Activated CD8-positive, alpha-beta memory T cell treated with anti-CD3 and anti-CD28 coated beads, Interleukin-2, amount 50 U/mL, for 48 hours (primary cell): Measurements from ENCODE around the gene XCR1.
"Not testable (repeated sequence)": the region's sequence is repeated elsewhere in the genome, so short reads cannot be mapped to it uniquely, and the experiment has no call there.

Experiments used
- DNase-seq: peaks from one replicate; pipeline ENCODE4 v3.0.0-alpha.2; 2020

XCR1 gene

DNA sequence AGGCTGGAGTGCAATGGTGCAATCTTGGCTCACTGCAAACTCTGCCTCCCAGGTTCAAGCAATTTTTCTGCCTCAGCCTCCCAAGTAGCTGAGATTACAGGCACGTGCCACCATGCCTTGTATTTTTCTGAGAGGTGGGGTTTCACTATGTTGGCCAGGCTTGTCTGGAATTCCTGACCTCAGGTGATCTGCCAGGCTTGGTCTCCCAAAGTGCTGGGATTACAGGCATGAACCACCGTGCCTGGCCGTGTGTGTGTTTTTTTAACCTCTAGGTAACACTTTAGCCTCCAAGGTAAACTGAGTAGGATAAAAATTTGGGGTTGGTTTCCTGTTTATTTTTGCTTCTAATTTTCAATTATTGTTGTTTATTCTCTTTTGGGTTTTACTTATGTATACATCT lies 10.8 kb upstream of the XCR1 start:
- not testable (repeated sequence) for DNase-seq

DNA sequence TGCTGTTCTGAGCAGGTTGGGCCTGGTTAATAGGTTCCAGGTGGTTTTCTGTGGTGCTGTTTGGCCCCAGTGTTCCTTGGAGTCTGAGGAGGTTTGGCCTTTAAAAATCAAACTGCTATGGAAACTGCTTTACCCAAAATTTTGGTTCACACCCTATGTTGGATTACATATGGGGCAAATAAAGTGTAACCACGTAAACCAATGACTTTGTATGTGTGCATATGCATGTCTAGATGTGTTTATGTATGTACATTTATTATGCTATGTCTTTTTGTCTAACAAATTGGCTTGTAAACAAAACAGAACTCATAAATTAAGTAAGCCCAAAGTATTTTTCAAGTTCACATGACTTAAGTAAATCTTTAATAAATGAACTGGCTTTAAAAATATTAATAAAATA lies 8.9 kb upstream of the XCR1 start:
- DNase-seq: no peak

DNA sequence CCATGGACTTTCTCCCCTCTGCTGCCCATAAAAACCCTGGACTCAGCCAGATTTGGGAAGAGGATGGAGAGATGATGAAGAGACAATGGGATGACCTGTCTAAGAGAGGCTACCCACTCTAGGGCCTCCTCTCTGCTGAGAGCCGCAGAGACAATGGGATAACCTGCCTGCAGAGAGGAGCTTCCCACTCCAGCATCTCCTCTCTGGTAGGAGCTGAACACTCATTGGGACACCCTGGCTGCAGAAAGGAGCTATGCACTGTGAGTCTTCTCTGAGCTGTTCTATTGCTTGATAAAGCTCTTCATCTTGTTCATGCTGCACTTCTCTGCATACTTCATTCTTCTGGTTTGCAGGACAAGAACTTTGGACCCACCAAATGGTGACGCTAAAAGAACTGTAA lies 4.5 kb upstream of the XCR1 start:
- no peak for DNase-seq

DNA sequence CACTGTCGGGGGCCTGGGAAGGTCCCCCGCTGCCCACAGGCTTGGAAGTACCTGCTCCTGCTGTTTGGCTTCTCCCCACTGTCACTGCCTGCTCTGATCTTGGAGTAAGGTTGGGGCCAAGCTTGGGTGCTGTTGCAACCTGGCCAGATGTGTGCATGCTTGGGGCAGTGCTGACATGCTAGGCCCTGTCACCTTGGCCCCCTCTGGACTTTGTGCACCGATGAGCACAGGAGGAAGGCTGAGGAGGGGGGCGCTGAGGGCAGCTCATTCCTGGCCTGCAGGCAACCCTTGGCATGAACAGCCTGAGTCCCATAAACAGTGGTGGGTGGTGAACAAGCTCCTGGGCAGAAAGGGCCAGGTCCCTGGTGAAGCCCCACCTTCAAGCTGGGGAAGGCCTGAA lies 4.0 kb upstream of the XCR1 start:
- no peak for DNase-seq

DNA sequence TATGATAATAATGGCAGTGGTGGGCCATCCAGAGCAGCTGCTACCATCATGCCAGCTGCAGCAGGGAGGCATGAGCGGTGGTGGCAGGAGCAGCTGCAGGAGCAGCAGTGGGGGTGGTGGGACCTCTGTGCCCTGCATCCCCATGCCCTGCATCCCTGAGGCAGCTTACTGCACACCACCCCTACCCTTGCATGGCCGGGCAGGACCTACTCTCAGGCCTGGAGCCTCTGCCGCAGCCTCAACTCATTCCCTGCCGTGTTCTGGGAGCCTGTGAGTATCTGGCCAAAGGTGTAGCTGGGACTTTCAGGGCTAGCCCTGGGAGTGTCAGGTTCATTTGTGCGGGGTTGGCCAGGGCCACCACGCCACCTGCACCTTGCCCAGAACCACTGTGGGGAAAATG lies 3.3 kb upstream of the XCR1 start:
- no peak for DNase-seq

DNA sequence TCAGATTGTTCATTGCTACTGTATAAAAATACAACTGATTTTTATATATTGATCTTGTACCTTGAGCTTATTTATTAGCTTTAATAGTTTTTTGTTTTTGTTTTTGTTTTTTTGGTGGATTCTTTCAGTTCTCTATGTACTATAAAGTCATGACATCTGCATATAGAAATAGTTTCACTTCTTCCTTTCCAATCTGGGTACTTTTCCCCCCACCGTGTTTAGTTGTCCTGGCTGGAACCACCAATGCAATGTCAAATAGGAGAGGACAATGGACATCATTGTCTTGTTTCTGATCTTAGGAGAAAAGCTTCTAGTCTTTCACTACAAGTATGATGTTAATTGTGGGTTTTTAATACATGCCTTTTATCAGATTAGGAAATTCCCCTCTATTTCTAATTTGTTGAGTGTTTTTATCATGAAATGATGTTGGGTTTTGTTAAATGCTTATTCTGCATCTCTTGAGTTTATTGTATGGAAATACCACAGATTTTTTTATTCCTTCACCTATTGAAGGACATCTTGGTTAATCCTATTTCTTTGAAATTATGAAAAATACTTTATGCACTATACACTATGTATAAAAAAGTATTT lies 2.8 kb upstream of the XCR1 start:
- DNase-seq: no peak

DNA sequence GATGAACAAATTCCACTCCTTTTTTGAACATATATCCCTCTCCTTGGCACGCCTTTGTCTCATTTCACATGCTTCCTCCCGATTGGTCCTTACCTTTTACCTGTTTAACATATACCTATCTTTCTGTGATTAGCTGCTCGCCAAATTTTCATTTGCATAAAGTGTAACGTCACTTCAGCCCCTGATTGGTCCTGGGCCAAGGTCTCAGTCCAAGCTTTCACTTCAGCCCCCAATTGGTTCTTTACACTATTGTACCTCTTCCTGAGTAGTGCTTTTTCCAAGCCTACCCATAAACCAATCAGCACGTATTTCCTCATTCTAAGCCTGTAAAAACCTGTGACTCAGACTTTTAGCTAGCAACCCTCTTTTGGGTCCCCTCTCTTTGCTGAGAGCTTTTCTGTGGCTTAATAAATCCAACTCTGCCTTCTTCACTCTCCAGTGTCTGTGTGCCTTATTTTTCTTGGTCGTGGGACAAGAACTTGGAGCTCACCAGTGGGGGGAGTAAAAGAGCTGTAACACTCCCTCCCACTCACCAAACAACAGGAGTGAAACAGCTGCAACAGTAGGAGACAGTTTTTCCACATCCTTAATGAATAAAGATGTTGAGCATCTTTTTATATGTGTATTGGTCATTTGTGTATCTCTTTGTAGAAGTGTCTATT lies 584 bp upstream of the XCR1 start:
- DNase-seq: no peak

DNA sequence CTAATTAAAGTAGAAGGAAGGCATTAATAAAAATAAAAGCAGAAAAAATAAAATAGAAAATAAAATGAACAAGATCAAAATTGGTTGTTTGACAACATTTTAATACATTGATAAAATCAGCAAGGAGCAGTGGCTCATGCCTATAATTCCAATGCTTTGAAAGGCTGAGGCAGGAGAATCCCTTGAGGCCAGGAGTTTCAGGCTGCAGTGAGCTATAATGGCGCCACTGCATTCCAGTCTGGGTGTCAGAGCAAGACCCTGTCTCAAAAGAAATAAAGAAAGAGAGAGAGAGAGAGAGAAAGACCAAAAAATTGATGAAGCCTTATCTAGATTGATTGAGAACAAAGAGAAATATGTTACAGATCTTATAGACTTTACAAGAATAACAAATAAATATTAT lies 2.1 kb downstream of the XCR1 start:
- no peak for DNase-seq

DNA sequence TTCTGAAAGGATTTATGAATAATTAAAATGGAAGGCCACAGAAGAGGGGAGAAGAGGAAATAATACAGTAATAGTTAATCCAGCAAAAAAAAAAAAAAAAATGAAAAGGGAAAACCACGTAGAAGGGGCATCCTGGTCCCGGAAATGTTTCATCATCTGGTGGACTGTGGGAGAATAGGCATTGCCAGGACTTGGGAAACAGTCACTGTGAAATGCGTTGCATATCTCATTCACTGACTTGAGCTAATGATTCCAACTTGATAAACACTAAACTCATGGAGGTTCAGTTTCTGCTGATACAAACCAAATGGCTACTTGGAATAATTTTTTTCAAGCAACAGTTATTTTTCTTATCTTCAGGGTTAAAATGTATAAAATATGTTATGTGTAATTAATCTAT lies 3.2 kb downstream of the XCR1 start:
- no peak for DNase-seq

DNA sequence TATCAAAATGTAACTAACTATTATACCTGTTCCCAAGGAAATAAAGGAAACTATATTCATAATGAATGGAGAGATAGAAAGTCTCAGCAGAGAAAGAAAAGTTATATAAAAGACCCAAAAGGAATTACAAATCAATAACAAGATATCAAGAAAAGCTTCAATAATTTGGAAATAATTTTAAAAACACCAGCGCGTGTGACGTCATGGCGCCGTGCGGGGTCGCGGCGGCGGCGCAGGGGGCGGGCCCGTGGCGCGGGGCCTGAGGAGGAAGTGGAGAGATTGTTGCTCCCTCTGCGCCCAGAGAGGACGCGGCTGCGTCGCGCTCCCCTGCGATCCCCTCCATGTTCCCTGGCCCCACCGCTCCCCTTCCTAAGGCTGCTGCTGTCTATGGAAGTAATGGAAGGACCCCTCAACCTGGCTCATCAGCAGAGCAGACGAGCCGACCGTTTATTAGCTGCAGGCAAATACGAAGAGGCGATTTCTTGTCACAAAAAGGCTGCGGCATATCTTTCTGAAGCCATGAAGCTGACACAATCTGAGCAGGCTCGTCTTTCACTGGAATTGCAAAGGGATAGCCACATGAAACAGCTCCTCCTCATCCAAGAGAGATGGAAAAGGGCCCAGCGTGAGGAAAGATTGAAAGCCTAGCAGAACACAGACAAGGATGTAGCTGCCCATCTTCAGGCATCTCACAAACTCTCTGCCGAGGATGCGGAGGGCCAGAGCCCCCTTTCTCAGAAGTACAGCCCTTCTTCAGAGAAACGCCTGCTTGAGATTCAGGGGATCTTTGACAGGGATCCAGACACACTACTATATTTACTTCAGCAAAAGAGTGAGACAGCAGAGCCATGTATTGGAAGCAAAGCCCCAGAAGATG lies 4.1 kb downstream of the XCR1 start:
- DNase-seq: no peak

DNA sequence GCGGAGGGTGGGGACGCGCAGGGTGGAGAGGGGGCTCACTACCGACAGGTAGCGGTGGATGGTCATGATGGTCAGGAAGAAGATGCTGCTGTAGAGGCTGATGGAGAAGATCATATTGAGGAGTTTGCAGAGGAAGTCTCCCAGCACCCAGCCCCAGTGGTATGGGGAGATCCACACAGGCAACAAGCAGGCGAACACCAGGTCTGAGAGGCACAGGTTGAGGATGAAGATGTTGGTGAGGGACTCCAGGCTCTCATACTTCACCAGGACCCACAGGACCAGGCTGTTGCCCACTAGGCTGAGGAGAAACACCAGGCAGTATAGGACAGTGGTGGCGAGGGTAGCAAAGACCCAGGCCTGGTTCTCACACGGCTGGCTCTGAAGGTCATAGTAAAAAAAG lies 5.8 kb downstream of the XCR1 start:
- no peak for DNase-seq

DNA sequence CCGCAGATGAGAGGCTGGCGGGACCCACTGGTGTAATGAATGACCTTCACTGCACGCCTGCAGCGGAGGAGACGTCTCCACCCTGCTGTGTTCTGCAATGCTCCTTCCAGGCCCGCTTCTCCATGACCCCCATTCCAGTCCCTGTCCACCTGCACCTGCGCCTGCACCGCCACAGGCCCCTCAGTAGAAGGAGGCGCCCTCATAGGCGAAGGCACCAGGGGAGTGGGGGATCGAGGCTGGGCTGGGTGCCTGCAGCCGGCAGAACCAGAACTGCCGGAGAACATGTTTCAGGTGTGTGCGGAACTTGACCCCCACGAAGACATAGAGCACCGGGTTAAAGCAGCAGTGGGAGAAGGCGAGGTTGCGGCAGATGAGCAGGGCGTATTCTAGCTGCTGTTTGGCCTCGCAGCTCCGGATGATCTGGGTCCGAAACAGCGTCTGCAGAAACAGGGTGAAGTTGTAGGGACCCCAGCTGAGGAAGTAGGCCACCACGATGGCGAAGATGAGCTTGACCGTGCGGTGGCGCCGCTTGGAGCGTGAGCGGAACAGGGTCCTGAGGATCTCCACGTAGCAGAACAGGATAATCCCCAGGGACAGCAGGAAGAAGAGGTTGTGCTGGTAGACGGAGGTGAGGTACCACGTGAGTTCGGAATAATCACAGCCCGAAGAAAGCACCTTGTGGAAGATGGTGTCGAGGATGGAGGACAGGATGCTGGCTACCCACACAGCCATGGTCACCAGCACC lies 6.3 kb downstream of the XCR1 start:
- DNase-seq: no peak

DNA sequence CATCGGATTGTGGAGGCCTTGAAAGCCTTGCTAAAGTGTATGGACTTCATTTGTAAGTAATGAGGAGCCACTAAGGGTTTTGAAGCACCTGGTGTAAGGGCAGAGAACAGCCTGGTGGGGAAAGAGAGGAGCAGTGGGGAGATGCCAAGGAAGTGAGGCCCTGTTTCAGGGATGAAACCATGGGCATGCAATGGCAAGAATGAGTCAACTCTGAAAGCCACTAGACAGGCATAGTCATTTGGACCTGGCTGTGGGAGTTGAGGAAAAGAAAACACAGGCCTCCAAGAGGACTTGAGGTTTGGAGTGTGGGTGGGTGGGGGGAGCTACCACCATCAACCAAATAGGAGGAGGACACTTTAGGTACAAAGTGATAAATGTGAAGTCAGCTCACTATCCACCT lies 7.6 kb downstream of the XCR1 start:
- DNase-seq: no peak

DNA sequence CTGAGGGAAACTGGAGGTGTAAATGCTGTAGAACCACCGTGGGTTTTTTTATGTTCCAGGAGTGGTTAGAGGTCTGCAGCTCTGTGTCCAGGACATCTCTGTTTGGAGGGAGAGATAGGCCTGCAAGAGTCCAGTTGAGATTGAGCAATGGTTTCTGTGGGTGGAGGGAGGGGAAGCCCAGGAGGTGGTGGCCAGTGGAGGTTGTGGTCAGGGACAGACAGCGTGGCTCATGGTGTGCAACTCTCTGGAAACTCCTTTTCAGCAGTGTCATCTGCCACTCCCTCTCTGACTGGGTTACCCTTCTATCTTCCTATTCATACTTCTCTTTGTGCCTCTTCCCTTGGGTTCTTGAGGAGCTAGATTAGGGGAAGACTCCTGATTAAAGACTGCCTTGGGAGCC lies 9.6 kb downstream of the XCR1 start:
- DNase-seq: no peak

DNA sequence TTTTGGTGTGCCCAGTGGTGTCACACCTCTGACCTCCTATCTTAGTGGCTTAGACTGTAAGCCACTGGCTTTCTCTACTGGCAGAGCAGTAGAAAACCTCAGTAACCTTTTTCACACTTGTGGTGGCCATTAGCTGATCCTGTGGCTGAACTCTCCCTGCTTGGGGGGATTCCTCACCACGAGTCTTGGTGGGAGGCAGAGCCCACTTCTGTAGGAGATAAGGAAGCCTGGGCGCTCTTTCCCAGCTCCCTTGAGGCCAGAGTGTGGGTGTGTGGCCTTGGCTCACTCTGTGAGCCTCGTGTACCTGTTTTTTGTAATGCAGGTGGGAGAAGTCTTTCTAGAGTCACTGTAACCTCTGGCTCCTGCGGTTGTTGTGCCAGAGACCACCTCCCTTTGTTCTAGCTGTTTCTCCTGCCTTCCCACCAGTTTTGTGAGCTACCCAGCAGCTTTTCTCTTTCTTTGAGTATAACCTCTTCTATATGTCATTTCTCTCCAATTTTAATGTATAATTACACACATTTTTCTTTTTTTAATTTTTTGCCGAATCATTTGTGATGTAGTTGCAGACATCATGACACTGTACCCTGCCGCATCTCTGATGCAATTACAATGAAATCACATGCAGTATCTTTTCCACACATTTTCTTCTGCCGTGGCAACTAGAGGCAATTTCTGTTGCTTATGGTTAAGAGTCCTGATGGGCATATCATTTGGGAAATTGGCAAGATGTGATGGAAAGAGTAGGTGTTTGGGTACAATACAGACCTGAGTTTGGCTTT lies 13.8 kb downstream of the XCR1 start:
- DNase-seq: no peak

DNA sequence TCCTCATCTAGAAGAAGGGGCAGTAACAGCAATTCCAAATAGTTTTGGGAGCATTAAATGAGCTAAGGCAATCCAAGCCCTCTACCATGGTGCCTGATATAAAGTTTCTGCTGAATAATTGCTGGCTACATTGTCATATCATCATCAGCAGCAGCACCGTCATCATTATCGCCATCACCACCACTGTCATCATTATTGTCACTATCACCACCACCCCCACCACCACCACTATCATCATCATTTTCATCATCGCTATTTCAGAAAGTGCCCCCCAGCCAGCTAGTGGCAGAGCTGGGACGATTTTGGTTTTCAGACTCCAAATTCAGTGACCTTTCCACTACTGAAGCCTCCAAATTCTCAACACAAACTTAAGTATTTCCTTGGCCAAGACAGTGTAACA lies 15.0 kb downstream of the XCR1 start:
- no peak for DNase-seq

DNA sequence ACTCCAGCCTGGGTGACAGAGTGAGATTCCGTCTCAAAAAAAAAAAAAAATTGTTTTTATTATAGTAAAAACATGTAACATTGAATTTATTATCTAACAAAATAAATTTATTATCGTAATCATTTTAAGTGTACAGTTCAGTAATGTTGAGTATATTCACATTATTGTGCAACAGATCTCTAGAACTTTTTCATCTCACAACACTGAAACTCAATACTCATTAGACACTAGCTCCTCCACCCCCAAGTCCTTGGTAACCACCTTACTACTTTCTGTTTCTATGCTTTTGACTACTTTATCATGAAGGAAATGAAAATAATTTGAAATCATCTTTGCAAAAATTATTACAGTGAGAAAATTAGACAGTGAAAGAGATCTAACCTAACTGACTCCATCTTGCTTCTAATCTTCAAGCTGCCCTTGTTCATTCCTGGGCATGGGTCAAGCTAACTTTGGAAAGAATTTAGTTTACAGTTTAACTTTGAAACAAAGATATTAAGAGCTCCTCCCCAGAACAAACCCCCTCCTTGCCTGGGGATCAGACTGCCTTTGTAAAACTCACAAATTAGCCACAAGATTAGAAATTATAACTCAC lies 16.7 kb downstream of the XCR1 start:
- DNase-seq: peak; percentile 8

DNA sequence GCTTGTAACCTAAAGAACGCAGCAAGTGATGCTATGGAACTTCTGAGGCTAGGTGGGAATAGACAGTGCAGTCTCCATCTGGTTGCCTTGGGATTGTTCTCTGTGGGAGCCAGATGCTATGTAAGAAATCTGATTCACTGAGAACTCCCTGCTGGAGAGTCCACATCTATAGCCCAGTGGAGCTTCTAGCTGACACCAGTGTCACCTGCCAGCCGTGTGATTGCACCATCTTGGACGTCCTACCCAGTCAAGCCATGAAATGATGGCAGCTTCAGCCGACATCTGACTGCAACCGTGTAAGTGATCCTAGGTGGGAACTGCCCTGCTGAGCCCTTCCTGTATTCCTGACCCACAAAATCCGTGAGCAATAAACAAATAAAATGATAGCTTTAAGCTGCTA lies 19.2 kb downstream of the XCR1 start:
- DNase-seq: peak; percentile 12

DNA sequence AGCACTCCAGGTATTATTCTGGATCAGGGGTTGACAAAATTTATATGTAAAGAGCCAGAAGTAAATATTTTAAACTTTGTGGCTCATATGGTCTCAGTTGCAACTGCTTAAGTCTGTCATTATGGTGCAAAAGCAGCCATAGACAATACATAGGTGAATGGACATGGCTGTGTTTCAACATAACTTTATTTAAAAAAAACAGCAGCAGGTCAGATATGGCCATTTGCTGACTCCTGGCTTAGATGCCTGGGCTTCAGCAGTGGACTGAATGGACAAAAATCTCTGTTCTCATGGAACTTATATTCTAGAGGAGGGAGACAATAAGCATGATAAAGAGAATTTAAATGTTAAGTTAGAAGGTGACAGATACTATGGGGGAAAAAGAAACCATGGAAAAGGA lies 20.0 kb downstream of the XCR1 start:
- DNase-seq: no peak

DNA sequence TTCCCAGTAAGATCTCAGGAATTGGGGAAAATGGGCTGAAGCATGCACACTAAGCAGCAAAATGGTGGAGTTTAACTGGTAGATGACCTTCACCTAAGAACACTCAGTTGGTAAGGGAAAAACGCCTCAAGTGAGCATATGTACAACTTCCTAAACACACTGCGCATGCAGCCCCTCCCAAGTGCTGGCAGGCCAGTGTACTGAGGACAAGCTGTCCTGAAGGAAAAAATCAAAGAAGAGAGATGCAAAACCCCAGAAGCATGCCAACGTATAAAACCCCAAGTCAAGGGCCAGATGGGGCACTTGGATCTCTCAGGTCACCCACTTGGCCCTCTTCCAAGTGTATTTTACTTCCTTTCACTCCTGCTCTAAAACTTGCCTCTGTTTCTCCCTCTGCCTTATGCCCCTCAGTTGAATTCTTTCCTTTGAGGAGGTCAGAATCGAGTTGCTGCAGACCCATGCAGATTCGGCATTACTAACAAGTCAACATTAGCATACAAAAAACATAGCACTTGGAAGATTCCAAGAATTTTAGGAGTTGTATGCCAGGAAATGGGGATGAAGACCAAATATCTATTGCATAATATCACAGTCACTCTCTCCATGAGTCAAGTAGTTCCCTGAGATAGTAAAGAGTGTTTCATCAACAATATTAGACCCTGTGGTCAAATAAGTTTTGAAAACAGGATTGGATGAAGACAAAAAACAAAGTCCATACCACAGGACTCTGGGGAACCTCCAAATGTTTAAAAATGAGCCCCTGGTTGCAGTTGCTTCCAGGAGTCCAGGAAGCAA lies 20.8 kb downstream of the XCR1 start:
- no peak for DNase-seq

DNA sequence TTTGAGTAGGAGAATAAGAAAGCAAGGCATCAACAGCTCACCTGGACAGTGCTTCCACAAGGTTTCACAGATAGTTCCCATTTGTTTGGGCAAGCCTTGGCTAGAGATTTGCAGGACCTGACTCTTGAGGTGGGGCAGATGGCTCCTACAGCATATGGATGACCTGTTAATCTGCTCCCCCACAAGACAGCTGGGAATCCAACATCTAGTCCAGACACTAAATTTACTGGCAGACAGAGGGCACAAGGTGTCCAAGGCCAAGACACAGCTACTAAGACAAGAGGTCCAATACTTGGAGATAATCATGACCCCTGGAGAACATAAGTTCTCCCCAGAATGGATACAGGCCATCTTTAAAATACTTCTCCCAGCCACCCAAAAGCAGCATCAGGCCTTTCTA lies 23.6 kb downstream of the XCR1 start:
- DNase-seq: not testable (repeated sequence)
